Daoy (cell line): ENCODE measurements around the gene SCG2. TPM values are rescaled to one million over a fixed set of nuclear protein-coding genes. Genes with fewer than 3 reads are reported as not detected.

Experiments used
- DNase-seq: peaks from one replicate; pipeline ENCODE4 v3.0.0-alpha.2; 2015; ENCODE audit warnings: low read depth
- total RNA-seq: library from RNA; depleted of rRNA; stranded (reverse); fragments of >200 nt; shearing (Covaris generic); gene quantifications from 2 replicates; pipeline ENCODE4 v1.2.3, GENCODE V29; 2014; rRNA removed

The SCG2 gene
- total RNA-seq, 1 experiment from 2014 or later, result 3.0 TPM

DNA sequence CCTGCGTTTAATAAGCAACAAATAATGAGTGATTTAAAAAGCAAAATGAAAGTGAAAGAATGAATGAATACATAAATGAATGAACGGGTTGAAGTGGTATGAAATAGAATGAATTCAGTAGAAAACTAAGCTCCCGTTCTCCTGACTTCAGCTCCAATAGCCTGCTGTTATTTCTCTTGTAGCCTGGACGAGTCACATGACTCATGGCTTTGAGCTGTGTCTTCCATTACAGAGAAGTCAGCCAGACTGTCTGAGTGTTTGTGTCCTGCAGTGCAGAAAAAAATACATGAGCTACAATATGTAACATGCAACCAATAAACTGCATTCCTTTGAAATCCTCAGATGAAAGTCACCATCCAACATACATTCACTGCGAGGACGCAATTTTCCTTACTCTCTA is 21.2 kb downstream of the SCG2 start:
- peak; percentile 56 for DNase-seq

DNA sequence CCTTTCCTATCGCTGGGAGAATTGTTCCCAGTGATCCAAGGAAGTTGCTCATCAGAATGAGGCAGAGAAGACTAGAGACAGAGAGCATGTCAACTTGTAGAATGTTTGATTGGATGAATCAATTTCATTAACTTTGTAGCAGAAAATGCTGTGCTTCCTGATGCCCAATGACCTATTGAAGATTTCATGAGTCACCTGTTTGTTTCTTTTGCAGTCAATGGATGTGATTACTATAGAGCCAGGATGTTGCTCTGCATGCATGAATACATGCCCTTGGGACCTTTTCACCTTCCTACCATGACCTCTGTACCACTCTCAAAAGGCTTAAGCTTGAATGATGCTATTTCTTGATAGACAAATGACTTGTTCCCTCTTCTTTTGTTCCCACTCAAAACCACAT is 23.3 kb downstream of the SCG2 start:
- DNase-seq, result no peak

DNA sequence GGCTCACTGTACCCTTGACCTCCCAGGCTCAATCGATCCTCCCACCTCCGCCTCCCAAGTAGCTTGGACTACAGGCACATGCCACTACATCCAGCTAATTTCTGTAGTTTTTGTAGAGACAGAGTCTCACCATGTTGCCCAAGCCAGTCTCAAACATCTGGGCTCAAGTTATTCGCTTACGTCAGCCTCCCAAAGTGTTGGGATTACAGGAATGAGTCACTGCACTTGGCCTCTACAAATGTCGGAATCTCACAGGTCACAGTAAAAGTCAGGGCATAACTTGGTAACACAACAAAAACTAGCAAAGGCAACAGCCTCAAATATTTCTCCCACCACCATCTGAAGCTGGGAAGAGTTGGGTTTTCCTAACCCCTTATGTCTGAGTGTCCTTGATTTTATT is 25.3 kb downstream of the SCG2 start:
- peak; percentile 90 for DNase-seq

DNA sequence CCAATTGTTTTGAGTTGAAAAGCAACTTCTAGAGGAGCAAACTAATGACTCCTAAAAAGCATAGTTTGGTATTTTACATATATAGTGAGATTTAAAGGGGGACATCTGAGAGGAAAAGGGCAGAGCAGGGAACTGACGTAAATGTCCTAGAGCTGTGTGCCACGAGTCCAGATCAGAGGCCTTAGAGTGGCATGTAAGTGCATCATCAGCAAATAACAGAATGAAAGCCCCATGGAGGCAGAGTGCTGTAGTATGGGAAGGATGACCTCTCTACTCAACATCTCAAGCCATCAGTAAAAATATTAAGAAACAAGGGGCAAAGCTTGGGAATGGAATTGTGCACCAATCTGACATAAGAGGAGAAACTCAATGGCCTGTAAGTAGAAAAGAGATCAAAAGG is 31.4 kb downstream of the SCG2 start:
- no peak for DNase-seq

DNA sequence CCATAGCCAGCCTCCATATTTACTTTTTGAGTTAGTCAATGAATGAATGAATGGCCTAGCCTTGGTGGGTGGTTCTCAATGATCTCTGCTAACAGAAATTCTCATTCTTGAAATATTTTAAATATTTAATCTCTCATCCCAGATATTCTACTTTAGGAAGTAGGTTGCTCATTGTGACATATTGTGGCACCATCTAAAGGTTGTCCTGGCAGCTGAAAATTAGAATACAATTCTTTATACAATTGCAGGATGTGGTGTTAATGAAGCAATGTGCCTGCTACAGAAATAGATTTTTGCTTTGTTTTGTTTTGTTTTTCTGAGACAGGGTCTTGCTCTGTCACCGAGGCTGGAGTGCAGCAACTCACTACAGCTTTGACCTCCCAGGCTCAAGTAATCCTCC is 35.8 kb downstream of the SCG2 start:
- no peak for DNase-seq

DNA sequence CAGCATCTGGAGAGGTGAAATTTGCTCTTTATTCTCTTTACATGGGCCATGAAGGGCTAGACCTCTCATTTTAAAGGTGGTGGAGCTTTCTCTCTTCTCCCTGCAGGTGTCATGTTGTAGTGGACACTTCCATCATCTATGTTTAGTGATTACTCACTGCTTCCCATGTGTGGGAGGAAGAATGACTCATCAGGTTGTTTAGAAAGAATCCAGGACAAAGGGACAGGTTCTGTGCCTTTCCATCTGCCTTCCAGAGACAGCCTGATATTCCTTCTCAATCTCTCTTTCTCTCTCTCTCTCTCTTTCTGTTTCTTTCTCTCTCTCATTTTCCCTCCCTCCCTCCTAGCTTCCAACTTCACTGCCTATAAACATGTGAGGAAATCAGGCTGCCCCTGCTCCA is 38.7 kb downstream of the SCG2 start:
- peak; percentile 86 for DNase-seq

DNA sequence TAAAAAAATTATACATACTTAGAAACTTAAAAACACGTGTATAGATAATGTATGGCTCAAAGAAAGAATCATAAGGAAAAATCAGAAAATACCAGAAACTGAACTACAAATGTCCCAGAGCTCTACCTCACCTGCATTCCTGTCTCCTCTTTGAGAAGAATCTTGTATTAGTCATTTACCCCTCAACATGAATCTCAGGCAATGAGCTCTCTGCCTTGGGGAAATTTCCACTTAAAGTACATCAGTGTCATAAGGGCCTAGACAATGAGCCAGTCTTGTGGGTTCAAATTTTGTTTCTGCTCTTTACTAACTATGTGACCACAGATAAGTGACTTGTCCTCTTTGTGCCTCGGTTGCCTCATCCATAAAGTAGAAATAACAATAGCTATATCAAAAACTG is 40.1 kb downstream of the SCG2 start:
- no peak for DNase-seq

DNA sequence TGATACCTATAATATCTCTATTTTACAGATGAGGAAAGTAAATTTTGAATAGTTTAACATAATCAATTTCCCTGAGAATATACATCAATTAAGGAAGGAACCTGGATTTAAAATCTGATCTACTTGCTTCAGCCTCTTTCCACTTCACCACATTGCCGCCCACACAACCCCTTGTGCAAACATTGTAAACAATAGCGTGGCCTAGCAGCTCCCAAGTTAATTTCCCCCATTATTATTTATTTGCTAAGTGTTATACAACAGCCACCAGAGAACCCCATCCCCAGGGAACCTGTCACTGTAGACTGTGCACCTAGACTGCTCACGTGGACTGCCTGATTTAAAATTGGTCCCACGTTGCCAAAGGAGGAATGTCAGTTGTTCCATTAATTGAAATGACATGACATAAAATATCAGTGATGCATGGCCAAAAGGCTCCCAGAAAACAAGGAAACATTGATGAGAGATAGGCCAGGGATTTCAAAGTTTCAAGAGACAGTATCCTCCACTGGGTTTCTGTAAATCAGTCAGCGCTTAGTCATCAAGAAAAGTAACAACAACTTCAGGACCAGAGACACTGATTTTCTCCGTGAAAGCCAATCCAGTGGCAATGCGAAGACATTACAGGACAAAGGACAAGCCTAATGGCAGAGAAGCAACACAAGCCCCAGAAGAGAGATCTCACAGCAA is 41.3 kb downstream of the SCG2 start:
- DNase-seq, result peak; percentile 40

DNA sequence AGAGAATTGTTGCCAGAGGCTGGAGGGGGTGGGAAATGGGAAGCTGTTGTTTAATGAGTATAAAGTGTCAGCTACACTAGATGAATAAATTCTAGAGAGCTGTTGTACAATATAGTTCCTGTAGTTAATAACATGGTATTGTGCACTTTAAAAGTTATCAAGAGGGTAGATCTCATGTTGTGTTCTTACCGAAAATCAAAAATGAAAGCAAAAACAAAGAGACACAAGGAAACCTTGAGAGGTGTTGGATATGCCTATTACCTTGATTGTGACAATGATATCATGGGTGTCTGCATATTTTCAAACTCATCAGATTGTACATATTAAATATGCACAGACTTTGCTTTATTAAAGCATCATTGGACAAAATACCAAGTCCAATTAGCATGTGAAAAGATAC is 43.2 kb downstream of the SCG2 start:
- DNase-seq, result no peak

DNA sequence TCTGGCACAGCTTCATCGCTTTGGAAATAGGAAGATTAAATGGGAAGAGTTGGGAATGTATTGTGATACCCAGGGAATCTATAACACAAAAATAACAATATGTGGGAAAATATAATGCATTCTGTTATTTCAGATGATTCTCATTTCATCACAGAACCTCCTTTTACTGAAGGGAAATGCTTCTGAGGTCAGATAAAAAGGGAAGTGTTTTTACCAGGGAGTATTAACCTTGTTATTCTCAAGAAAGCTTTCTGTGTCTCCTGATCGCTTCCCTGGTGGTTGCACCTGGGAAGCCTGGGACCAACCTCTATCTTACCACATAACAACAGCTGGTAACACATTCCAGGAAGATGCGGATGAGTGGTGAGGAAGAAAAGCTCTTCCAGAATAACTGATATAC is 47.2 kb downstream of the SCG2 start:
- no peak for DNase-seq

DNA sequence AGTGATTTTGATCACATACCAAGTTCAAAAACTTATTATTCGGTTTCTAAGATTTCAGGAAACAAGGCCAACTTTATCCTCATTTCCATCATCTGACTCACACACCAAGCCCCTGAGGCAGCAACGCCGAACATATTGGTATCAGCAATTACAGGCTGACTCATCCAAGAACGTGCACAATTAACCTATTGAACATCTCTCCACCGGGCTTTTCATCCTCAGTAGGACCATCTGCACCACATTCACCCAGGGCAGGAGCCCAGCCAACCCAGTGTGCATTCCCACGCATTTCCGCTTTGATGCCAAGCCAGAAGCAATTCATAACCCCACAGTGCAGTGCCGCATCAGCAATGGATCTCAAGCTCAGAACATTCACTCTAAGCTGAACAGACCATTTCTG is 52.9 kb downstream of the SCG2 start:
- peak; percentile 91 for DNase-seq

DNA sequence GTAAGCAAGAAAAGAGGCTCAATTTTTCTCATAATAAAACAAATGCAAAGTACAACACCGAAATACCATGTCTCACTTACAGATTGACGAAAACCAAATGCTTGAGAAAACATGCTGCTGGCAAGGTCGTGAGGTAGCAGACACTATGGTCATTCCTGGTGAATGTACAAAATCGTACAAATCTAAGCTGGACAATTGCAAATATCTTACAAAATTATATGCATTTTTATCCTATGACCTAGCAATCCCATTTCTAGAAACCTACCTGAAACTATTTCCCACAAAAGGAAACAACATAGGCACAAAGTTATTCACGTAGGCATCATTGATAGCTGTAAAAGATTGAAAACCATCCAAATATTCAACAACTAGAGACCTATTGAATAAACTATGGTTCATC is 54.0 kb downstream of the SCG2 start:
- no peak for DNase-seq

Other genes starting within 250 kb of the SCG2 start
- 15.0 and 20.0 TPM in 2 replicates for gene AP1S3, start 235.2 kb upstream of the SCG2 start, total RNA-seq